ENCODE measurements around the gene IL15RA. TPM values are rescaled to one million over a fixed set of nuclear protein-coding genes. Genes with fewer than 3 reads are reported as not detected.

IL15RA gene
- total and polyA plus RNA-seq, 8 donors, result 6.7 to 63.0 (median 15.9) TPM

DNA sequence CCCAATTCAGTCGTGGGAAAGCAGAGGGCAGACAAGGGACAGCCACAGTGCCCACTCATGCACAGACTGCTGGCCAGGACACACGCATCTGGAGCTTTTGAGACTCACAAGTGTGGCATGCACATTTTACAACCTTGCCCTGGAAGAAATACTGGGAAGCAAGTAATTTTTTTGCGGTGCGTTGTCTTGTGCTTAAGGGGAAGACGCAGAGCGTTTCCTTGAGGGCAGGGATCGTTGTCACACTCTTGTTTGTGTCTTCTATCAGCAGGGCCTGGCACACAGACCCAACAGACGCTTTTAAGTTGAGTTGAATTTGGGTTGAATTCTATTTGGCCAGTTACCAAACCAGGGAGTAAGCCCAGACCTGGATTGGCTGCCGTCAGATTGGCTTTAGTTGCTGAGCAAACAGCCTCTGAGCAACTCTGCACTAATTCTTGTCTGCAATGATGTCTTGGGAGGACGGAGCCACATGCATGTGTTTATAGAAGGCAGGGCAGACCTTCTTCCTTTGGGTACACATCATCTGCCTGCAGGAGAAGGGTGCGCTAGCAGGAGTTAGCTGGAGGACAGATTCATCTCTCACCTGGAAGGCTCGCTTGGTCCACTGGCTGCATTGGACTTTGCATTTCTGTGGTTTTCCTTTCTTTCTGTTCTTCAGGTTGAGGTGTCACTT is 46.5 kb upstream of the IL15RA start:
- H3K4me3 ChIP-seq, result no peak overlapping the region
- intact Hi-C loops (cut with DNase I; ENCODE audit: low total_unique reads), result no loop called here
- no peaks in the 10 kb centered on the region for H3K9me3 ChIP-seq
- TF ChIP-seq, protein P1, sequence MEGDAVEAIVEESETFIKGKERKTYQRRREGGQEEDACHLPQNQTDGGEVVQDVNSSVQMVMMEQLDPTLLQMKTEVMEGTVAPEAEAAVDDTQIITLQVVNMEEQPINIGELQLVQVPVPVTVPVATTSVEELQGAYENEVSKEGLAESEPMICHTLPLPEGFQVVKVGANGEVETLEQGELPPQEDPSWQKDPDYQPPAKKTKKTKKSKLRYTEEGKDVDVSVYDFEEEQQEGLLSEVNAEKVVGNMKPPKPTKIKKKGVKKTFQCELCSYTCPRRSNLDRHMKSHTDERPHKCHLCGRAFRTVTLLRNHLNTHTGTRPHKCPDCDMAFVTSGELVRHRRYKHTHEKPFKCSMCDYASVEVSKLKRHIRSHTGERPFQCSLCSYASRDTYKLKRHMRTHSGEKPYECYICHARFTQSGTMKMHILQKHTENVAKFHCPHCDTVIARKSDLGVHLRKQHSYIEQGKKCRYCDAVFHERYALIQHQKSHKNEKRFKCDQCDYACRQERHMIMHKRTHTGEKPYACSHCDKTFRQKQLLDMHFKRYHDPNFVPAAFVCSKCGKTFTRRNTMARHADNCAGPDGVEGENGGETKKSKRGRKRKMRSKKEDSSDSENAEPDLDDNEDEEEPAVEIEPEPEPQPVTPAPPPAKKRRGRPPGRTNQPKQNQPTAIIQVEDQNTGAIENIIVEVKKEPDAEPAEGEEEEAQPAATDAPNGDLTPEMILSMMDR (IDR thresholded peaks at IDR 0.05), result no peak
- TF ChIP-seq POLR2A (IDR thresholded peaks at IDR 0.05) (no peak), POLR2AphosphoS5 (IDR thresholded peaks at IDR 0.05) (no peak), EP300 (IDR thresholded peaks at IDR 0.05) (no peak)
- peaks cover 0 to 4% (median 0%) of the 10 kb centered on the region in 4 donors for H3K4me1 ChIP-seq
- DNase-seq, result no peak
- H3K27me3 ChIP-seq, result no peaks in the 10 kb centered on the region
- peak overlapping the region in 1 of 5 donors; percentile 17 for H3K27ac ChIP-seq
- H3K36me3 ChIP-seq, result no peaks in the 10 kb centered on the region
- WGBS, 5 donors, result 42 to 67% (median 54%) methylated on average over 11 to 12 of the region's 12 CpGs

- H3K4me1 ChIP-seq, result peaks cover 0 to 4% (median 3%) of the 10 kb centered on the region in 4 donors
- TF ChIP-seq, protein P1 (IDR thresholded peaks at IDR 0.05), result no peak
- TF ChIP-seq EP300 (IDR thresholded peaks at IDR 0.05), result no peak
- TF ChIP-seq POLR2AphosphoS5 (IDR thresholded peaks at IDR 0.05), result no peak
- TF ChIP-seq POLR2A (IDR thresholded peaks at IDR 0.05), result no peak
- no peaks in the 10 kb centered on the region for H3K9me3 ChIP-seq
- WGBS, 5 donors, result 43 to 70% (median 59%) methylated on average over 3 of the region's 3 CpGs
- H3K36me3 ChIP-seq, result no peaks in the 10 kb centered on the region
- H3K4me3 ChIP-seq, result no peak overlapping the region
- no peak for DNase-seq
- intact Hi-C loops (cut with DNase I; ENCODE audit: low total_unique reads), result no loop called here
- H3K27ac ChIP-seq, result peak overlapping the region in 2 of 5 donors; percentile 9 to 17
- no peaks in the 10 kb centered on the region for H3K27me3 ChIP-seq
Measured at GRCh38 chr10:6022660-6023059, 45.3 kb upstream of the IL15RA start.

DNA sequence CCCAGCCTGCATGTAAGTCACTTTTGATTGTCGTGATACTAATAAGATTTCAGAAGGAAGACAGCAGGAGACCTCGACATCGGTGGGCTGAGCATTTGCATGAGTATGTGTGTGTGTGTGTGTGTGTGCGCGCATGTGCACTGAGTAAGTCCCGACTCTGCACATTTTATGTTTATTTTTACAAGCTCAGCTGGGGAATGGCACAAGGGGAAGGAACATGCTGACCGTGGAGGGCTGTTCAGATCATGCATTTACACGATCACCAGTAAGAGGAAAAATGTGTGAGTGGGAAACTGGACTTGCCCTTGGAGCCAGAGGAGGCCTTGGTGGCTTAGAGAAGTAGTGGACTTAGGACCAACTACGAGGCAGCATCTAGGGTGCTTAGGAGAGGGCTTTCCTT is 43.5 kb upstream of the IL15RA start:
- WGBS, 5 donors, result 76 to 88% (median 80%) methylated on average over 9 of the region's 9 CpGs
- Histone ChIP-seq H3K9me3 (no peaks in the 10 kb centered on the region), H3K27ac (no peak overlapping the region), H3K4me3 (no peak overlapping the region), H3K36me3 (no peaks in the 10 kb centered on the region), H3K27me3 (no peaks in the 10 kb centered on the region), H3K4me1 (peaks cover 0 to 4% (median 3%) of the 10 kb centered on the region in 4 donors)
- intact Hi-C loops (cut with DNase I; ENCODE audit: low total_unique reads), result no loop called here
- no peak for TF ChIP-seq POLR2A (IDR thresholded peaks at IDR 0.05)
- TF ChIP-seq EP300 (IDR thresholded peaks at IDR 0.05), result no peak
- DNase-seq, result no peak

DNA sequence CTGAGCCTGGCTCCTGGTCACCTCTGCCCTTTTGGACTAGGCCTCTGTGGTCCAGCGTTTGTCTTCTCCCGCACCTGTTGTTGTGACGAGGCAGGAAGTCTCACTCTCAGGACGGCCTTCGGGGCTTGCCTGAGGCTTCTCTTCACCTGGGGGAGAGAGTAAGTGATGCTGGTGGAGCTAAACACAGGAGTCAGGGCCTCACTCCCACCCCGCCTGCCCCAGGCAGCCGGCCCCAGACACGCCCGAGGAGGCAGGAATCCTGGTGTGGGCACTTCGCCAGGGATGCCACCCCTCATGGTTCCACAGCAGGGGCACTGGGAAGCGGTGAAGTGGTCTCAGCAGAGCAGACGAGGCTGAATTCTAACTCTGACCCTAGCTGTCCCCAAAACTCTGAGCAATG is 42.5 kb upstream of the IL15RA start:
- Histone ChIP-seq H3K27ac (no peak overlapping the region), H3K9me3 (no peaks in the 10 kb centered on the region), H3K4me1 (peaks cover 0 to 4% (median 3%) of the 10 kb centered on the region in 4 donors), H3K4me3 (no peak overlapping the region), H3K36me3 (no peaks in the 10 kb centered on the region), H3K27me3 (no peaks in the 10 kb centered on the region)
- DNase-seq, result no peak
- 84 to 95% (median 88%) methylated on average over 8 to 12 of the region's 12 CpGs for WGBS, 5 donors
- TF ChIP-seq, protein P1 (IDR thresholded peaks at IDR 0.05), result no peak
- no peak for TF ChIP-seq POLR2AphosphoS5 (IDR thresholded peaks at IDR 0.05)
- no peak for TF ChIP-seq POLR2A (IDR thresholded peaks at IDR 0.05)
- no peak for TF ChIP-seq EP300 (IDR thresholded peaks at IDR 0.05)
- intact Hi-C loops (cut with DNase I; ENCODE audit: low total_unique reads), result loop anchor here (10.0 kb wide), 1 partner anchor 65 kb away; the partner anchor contains the start of gene RBM17
